Glutamatergic neuron (in vitro differentiated cells): ENCODE data around the gene CDK5R1. TPM values are rescaled to one million over a fixed set of nuclear protein-coding genes. Genes with fewer than 3 reads are reported as not detected.

Experiments
- DNase-seq: peaks from one replicate; pipeline ENCODE4 v3.0.0; 2022
- H3K27ac Mint-ChIP-seq: one replicate; pipeline ENCODE4 v1.8.0; 2020; ENCODE audit warnings: mild to moderate bottlenecking, mixed read lengths, inconsistent platforms; ENCODE audit not compliant: unreplicated experiment
- H3K27me3 Mint-ChIP-seq: one replicate; pipeline ENCODE4 v1.8.0; 2020; ENCODE audit warnings: mild to moderate bottlenecking, moderate library complexity, mixed read lengths, inconsistent platforms; ENCODE audit not compliant: unreplicated experiment
- H3K36me3 Mint-ChIP-seq: one replicate; pipeline ENCODE4 v1.8.0; 2020; ENCODE audit warnings: mild to moderate bottlenecking, mixed read lengths, inconsistent platforms; ENCODE audit not compliant: unreplicated experiment
- H3K4me1 Mint-ChIP-seq: one replicate; pipeline ENCODE4 v1.8.0; 2020; ENCODE audit warnings: mild to moderate bottlenecking, low read depth, mixed read lengths, inconsistent platforms; ENCODE audit not compliant: unreplicated experiment
- H3K4me3 Mint-ChIP-seq: one replicate; pipeline ENCODE4 v1.8.0; 2020; ENCODE audit warnings: mild to moderate bottlenecking, mixed read lengths, inconsistent platforms; ENCODE audit not compliant: unreplicated experiment
- H3K9me3 Mint-ChIP-seq: one replicate; pipeline ENCODE4 v1.8.0; 2020; ENCODE audit warnings: mild to moderate bottlenecking, moderate library complexity, mixed read lengths, inconsistent platforms; ENCODE audit not compliant: unreplicated experiment
- CTCF ChIP-seq: fragments of 200-600 bp; sonication (generic); IDR thresholded peaks from one replicate; pipeline ENCODE4 v1.5.0; 2021; ENCODE audit not compliant: partially characterized antibody, unreplicated experiment
- total RNA-seq: library from RNA; stranded (reverse); fragmentation: NEBNext Ultra II Directional; extraction: Animal tissue kit (Norgen Biotek cat#: 25700); gene quantifications from one replicate; pipeline ENCODE4 v1.2.1, GENCODE V29; 2021; ENCODE audit not compliant: unreplicated experiment

The CDK5R1 gene
- total RNA-seq, 1 donor from 2014 or later, result 73.9 TPM

- Mint-ChIP-seq H3K27me3 (peaks cover 9% of the 10 kb centered on the region), H3K4me3 (no peak overlapping the region), H3K36me3 (no peaks in the 10 kb centered on the region), H3K27ac (no peak overlapping the region), H3K4me1 (peaks cover 29% of the 10 kb centered on the region), H3K9me3 (peaks cover 5% of the 10 kb centered on the region)
- TF ChIP-seq CTCF, result no peak
- DNase-seq, result no peak
Observed at GRCh38 chr17:32514606-32515005, 27.8 kb downstream of the CDK5R1 start.

GRCh38 chr17:32515677-32516383 lies 29.0 kb downstream of the CDK5R1 start:
- peaks cover 11% of the 10 kb centered on the region for H3K27me3 Mint-ChIP-seq
- no peak overlapping the region for H3K4me3 Mint-ChIP-seq
- H3K9me3 Mint-ChIP-seq, result peaks cover 10% of the 10 kb centered on the region
- H3K36me3 Mint-ChIP-seq, result no peaks in the 10 kb centered on the region
- H3K4me1 Mint-ChIP-seq, result peaks cover 41% of the 10 kb centered on the region
- no peak for DNase-seq
- no peak overlapping the region for H3K27ac Mint-ChIP-seq
- TF ChIP-seq CTCF, result no peak

GRCh38 chr17:32516450-32516849 lies 29.7 kb downstream of the CDK5R1 start:
- DNase-seq, result no peak

GRCh38 chr17:32516940-32517701 lies 30.3 kb downstream of the CDK5R1 start:
- Mint-ChIP-seq H3K36me3 (no peaks in the 10 kb centered on the region), H3K4me1 (peaks cover 41% of the 10 kb centered on the region), H3K4me3 (no peak overlapping the region), H3K27ac (no peak overlapping the region), H3K9me3 (peaks cover 13% of the 10 kb centered on the region), H3K27me3 (peaks cover 11% of the 10 kb centered on the region)
- TF ChIP-seq CTCF, result no peak
- no peak for DNase-seq

More at GRCh38 chr17:32516450-32516849, 29.7 kb downstream of the CDK5R1 start:
- no peak for TF ChIP-seq CTCF
- Mint-ChIP-seq H3K4me1 (peaks cover 42% of the 10 kb centered on the region), H3K36me3 (no peaks in the 10 kb centered on the region), H3K27me3 (peaks cover 11% of the 10 kb centered on the region), H3K27ac (no peak overlapping the region), H3K4me3 (peak overlapping the region; percentile 38), H3K9me3 (peaks cover 13% of the 10 kb centered on the region)

GRCh38 chr17:32517982-32518381 lies 31.2 kb downstream of the CDK5R1 start:
- Mint-ChIP-seq H3K4me1 (peaks cover 43% of the 10 kb centered on the region), H3K9me3 (peaks cover 13% of the 10 kb centered on the region), H3K36me3 (no peaks in the 10 kb centered on the region), H3K27ac (peak overlapping the region; percentile 84), H3K4me3 (peak overlapping the region; percentile 80), H3K27me3 (peaks cover 11% of the 10 kb centered on the region)
- DNase-seq, result no peak
- no peak for TF ChIP-seq CTCF
